Nephron (organoid): ENCODE data around the gene ALOXE3.

ENCODE experiments used
- H3K27ac Mint-ChIP-seq, 3 experiments: 2 replicates each; pipeline ENCODE4 v1.8.0; 2020; ENCODE audit warnings: mixed read lengths in 3 of 3, mild to moderate bottlenecking in 2 of 3, moderate library complexity in 1 of 3
- H3K27me3 Mint-ChIP-seq: 2 replicates; pipeline ENCODE4 v1.8.0; 2021; ENCODE audit warnings: low read depth, mild to moderate bottlenecking, moderate library complexity, mixed read lengths
- H3K36me3 Mint-ChIP-seq: 2 replicates; pipeline ENCODE4 v1.8.0; 2020; ENCODE audit warnings: low read depth, mixed read lengths
- H3K4me1 Mint-ChIP-seq: 2 replicates; pipeline ENCODE4 v1.8.0; 2020; ENCODE audit warnings: mixed read lengths
- H3K4me3 Mint-ChIP-seq, 3 experiments: 2 replicates each; pipeline ENCODE4 v1.8.0; 2020; ENCODE audit warnings: mild to moderate bottlenecking in 3 of 3, mixed read lengths in 3 of 3, moderate library complexity in 2 of 3
- H3K9me3 Mint-ChIP-seq: 2 replicates; pipeline ENCODE4 v1.8.0; 2020; ENCODE audit warnings: mixed read lengths
- TF ChIP-seq, protein P1 (sequence below), 3 experiments: fragments of 200-600 bp; sonication (generic); IDR thresholded peaks; one replicate each; pipeline ENCODE4 v1.5.0; 2021; ENCODE audit warnings: antibody characterized with exemption in 3 of 3; ENCODE audit not compliant: unreplicated experiment in 3 of 3

The ALOXE3 gene

GRCh38 chr17:8118769-8119580 is 661 bp upstream of the ALOXE3 start:
- TF ChIP-seq, protein P1, sequence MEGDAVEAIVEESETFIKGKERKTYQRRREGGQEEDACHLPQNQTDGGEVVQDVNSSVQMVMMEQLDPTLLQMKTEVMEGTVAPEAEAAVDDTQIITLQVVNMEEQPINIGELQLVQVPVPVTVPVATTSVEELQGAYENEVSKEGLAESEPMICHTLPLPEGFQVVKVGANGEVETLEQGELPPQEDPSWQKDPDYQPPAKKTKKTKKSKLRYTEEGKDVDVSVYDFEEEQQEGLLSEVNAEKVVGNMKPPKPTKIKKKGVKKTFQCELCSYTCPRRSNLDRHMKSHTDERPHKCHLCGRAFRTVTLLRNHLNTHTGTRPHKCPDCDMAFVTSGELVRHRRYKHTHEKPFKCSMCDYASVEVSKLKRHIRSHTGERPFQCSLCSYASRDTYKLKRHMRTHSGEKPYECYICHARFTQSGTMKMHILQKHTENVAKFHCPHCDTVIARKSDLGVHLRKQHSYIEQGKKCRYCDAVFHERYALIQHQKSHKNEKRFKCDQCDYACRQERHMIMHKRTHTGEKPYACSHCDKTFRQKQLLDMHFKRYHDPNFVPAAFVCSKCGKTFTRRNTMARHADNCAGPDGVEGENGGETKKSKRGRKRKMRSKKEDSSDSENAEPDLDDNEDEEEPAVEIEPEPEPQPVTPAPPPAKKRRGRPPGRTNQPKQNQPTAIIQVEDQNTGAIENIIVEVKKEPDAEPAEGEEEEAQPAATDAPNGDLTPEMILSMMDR (IDR thresholded peaks at IDR 0.05; ENCODE audit: unreplicated experiment in 3 of 3) = peak; percentile 87 to 89 (median 88)
- Mint-ChIP-seq H3K36me3 (no peaks in the 10 kb centered on the region), H3K4me3 (peak overlapping the region; percentile 93 to 98 (median 97)), H3K4me1 (peaks cover 38% of the 10 kb centered on the region), H3K9me3 (no peaks in the 10 kb centered on the region), H3K27ac (peak overlapping the region; percentile 50 to 82 (median 78)), H3K27me3 (peaks cover 91% of the 10 kb centered on the region)

DNA sequence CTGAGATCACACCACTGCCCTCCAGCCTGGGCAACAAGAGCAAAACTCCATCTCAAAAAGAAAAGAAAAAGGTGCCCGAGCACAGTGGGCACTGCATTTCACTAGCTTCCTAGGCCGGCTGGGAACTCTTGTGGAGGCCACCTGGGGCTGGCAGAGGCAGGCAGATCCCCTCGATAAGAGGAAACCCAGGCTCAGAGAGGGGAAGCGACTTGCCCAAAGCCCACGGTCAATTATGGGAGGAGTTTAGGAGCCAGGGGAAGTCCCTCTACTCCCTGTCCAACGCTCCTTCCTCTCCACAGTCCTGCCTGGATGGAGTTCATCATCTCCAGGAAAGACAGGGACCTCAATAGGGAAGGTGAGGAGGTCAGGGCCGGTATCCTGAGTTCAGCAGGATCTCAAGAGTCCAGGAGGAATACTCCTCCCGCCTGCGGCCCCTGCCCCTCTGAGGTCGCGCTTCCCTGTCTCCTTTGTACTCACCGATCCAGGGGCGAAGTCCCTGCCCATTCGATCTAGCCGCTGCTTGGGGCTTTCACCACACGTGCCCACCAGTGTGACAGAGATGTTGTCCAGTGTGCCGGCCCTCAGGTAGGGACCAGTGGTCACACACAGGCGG is 841 bp downstream of the ALOXE3 start:
- H3K27ac Mint-ChIP-seq = no peak overlapping the region
- TF ChIP-seq, protein P1 (IDR thresholded peaks at IDR 0.05; ENCODE audit: unreplicated experiment in 3 of 3) = no peak
- H3K27me3 Mint-ChIP-seq = peaks cover 91% of the 10 kb centered on the region
- H3K9me3 Mint-ChIP-seq = no peaks in the 10 kb centered on the region
- H3K4me3 Mint-ChIP-seq = peak overlapping the region; percentile 93 to 98 (median 97)
- H3K4me1 Mint-ChIP-seq = peaks cover 29% of the 10 kb centered on the region
- no peaks in the 10 kb centered on the region for H3K36me3 Mint-ChIP-seq

DNA sequence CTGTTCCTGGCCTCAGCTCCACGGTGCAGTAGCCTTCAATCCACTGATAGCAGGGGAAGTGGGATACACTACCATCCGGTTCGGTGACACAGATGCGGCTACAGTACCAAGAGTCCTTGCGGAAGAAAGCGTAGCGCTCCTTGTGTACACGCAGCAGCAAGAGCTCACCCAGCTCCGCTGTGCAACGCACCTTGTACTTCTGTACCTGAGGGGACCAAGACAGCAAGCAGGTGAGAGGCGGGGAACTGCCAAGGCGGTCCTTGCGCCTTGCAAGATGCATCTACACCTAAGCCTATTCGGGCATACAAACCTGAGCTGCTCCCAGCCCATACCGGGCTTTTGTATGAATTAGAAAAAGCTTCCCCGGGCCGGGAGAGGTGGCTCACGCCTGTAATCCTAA is 1.5 kb downstream of the ALOXE3 start:
- H3K27ac Mint-ChIP-seq = no peak overlapping the region
- peaks cover 29% of the 10 kb centered on the region for H3K4me1 Mint-ChIP-seq
- no peaks in the 10 kb centered on the region for H3K9me3 Mint-ChIP-seq
- H3K4me3 Mint-ChIP-seq = peak overlapping the region; percentile 29 to 71 (median 58)
- peaks cover 91% of the 10 kb centered on the region for H3K27me3 Mint-ChIP-seq
- H3K36me3 Mint-ChIP-seq = no peaks in the 10 kb centered on the region
- TF ChIP-seq, protein P1 (IDR thresholded peaks at IDR 0.05; ENCODE audit: unreplicated experiment in 3 of 3) = no peak

GRCh38 chr17:8110907-8111306 is 7.4 kb downstream of the ALOXE3 start:
- no peak overlapping the region for H3K27ac Mint-ChIP-seq

DNA sequence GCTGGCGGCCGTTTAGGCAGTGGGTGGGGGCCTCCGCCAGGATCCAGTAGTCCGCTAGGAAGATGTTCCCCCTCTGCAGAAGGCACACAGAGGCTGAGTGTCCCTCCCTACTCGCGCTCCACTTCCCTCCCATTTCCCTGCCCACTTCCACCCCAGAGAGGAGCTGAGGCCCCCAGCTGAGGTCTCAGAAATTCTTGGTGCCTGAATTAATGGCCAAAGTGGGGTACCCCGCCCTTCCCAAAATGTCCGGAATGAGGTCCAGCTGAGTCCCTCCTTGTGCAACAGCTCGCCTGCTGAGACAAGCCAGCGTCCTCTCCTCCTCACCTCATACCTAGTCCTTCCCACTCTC is 7.9 kb downstream of the ALOXE3 start:
- Mint-ChIP-seq H3K27ac (no peak overlapping the region), H3K4me1 (peaks cover 18% of the 10 kb centered on the region), H3K9me3 (no peaks in the 10 kb centered on the region), H3K4me3 (peak overlapping the region; percentile 47 to 56 (median 52)), H3K27me3 (peaks cover 85% of the 10 kb centered on the region), H3K36me3 (no peaks in the 10 kb centered on the region)
- TF ChIP-seq, protein P1 (IDR thresholded peaks at IDR 0.05; ENCODE audit: unreplicated experiment in 3 of 3) = peak in 1 of 3 experiments; percentile 14

More at GRCh38 chr17:8110907-8111306, 7.4 kb downstream of the ALOXE3 start:
- no peaks in the 10 kb centered on the region for H3K9me3 Mint-ChIP-seq
- H3K4me1 Mint-ChIP-seq = peaks cover 18% of the 10 kb centered on the region
- TF ChIP-seq, protein P1 (IDR thresholded peaks at IDR 0.05; ENCODE audit: unreplicated experiment in 3 of 3) = no peak
- no peaks in the 10 kb centered on the region for H3K36me3 Mint-ChIP-seq
- H3K27me3 Mint-ChIP-seq = peaks cover 89% of the 10 kb centered on the region
- peak overlapping the region; percentile 47 to 56 (median 52) for H3K4me3 Mint-ChIP-seq
